Fibroblast of skin of left biceps (primary cell): ENCODE data around the gene HMX3.

Source experiments
- DNase-seq, 2 experiments: peaks; one replicate each; pipeline ENCODE4 v3.0.0-alpha.2; 2013; ENCODE audit warnings: low read depth in 2 of 2

HMX3 gene

GRCh38 chr10:123134343-123134914 is 1.3 kb upstream of the HMX3 start:
- DNase-seq = no peak

- no peak for DNase-seq
Measured at GRCh38 chr10:123134915-123135414, 805 bp upstream of the HMX3 start.

GRCh38 chr10:123136221-123136805 is 543 bp downstream of the HMX3 start:
- no peak for DNase-seq

DNA sequence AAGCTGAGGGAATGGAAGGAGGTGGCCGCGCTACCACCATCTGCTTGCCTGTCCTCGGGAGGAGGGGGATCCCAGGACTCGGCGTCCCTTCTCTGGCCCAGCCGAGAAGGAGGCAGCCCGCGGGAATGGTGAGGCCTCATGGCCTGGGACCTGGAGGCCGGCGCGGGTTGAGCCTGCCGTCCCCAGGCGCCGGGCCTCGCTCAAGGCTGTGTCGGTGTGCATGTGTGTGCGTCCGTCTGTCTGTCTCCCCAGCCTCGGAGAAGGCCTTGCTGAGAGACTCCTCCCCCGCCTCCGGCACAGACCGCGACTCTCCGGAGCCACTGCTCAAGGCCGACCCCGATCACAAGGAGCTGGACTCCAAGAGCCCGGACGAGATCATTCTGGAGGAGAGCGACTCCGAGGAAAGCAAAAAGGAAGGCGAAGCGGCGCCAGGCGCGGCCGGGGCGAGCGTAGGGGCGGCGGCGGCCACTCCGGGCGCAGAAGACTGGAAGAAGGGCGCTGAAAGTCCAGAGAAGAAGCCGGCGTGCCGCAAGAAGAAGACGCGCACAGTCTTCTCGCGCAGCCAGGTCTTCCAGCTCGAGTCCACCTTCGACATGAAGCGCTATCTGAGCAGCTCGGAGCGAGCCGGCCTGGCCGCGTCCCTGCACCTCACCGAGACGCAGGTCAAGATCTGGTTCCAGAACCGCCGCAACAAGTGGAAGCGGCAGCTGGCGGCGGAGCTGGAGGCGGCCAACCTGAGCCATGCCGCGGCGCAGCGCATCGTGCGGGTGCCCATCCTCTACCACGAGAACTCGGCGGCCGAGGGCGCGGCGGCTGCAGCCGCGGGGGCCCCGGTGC is 1.3 kb downstream of the HMX3 start:
- DNase-seq = no peak

DNA sequence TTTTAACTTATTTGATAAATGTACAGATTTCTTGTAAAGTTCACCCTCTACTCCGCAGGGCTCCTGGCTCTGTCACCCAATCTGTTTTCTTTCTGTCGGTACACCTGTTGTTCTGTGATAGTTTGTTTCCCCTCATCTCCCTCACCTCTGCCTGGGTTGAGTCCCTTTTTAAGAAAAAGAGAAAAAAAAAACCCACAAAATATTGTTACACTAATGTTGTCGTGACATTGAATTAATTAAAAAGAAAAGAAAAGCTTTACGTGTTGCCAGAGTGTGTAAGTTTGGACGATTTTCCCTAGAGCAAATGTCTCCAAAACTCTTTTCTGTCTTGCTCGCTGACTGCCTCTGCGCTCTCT is 3.4 kb downstream of the HMX3 start:
- no peak for DNase-seq

GRCh38 chr10:123139521-123140163 is 3.9 kb downstream of the HMX3 start:
- no peak for DNase-seq

DNA sequence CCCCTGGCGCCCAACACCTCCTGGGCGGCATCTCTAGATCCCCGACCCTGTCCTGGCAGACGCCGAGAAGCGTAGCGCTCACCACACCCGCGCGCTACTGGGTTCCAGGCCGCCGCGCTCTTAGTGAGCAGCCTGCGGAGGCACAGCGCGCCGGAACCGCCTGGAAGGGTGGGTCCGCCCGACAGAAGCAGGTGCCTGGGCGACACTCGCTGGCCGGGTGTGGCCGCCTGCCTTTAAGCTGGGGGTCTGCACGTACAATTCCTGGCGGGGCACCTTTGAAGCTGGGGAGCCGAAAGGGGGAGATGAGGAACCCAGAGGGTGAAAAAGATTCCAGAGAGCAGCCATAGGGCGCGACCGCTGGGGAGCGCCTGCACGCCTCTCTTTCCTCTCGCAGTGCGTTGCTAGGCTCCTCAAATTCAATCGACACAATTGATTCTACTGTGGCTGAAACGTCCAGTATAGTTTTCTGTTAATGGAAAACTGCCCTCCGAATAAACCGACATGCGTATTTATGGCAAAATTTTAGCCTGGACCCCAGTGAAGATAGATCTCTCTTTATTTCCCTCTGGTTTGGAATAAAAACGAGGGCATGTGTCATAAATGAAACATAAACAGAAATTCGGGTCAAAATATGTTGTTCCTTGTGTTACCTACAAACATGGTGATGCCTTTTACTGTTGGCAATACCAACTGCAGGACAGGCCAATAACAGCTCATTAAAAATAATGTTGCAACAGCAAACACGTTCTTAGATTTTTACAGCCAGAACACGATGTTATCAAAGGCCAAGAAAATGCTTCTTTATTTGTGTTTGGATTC is 4.6 kb downstream of the HMX3 start:
- no peak for DNase-seq

GRCh38 chr10:123140983-123141390 is 5.2 kb downstream of the HMX3 start:
- DNase-seq = no peak

DNA sequence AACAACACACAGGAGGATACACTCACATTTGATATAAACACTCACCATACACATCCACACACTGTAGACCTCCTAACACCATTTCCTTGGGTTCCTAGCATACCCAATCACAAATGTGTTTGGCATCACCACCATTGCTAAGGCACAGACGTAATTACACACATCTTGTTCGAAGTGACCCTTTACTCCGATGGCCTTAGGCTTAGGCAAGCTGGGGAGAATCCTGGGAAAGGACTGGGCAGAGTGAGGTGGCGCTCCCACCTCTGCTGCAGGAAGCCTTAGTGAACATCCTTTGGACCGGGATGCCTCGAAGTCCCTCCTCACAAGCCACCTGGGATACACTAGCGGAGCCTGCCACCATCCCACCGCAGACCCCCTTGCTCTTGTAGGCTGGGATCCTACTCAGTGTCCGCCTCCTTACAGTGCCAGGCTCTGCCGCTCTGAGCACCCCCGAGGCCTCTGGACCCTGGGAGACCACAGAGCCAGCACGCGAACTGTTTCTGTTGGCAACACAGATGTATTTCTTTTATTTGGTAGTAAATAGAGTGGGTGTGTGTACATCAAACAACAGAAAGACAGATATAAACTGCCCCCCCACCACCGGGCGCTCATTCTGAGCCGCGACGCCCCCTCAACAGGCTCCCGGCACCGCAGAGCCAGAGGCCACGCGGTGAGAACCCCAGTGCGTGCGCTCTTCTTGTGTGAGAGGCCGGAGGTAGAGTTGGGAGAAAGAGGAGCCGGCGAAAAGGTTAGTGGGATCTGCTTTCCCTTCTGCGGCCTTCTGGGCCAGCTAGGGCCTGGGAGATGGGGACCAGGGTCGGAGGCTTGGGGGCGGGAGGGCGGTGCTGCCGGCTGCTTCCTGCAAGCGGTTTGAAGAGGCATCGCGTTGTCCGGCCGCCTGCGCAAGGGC is 6.3 kb downstream of the HMX3 start:
- no peak for DNase-seq

DNA sequence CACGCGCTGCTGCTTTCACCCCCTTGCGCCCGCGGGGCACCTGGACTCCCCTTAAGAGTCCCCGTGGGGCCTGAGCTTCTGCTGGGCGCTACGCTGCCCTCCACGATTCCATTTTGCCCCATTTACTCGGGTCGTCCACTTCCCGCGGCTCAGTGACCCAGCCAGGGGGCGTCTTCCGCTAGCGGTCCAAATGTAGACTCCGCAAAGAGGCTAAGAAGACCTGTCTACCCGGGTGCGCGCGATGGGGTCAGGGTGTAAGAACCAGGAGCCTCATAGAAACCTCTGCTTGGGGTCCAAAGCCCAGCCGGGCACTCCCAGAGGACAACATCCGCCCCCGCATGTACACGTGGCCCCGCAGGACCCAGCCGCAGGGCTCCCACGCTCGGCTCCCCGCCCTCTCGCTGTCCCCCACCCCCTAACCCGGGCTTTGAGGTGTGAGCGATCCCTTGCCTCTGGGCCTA is 7.0 kb downstream of the HMX3 start:
- no peak for DNase-seq

GRCh38 chr10:123143162-123143824 is 7.5 kb downstream of the HMX3 start:
- no peak for DNase-seq

DNA sequence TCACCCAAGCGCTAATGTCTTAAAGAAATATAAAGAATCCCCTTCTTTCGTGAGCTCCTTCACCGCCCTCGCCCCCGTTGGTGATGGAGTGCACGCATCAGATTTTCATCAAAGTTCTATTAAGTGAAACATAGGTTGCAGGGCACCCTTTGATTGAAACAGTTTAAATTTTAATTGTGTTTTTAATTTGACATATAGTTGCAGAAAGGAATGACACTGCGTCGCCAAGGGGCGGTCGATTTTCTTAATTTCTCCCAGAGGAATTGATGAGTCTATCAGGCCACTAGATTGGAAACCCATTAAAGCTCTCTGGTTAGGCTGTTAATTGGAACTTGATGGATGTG is 8.0 kb downstream of the HMX3 start:
- DNase-seq = no peak

DNA sequence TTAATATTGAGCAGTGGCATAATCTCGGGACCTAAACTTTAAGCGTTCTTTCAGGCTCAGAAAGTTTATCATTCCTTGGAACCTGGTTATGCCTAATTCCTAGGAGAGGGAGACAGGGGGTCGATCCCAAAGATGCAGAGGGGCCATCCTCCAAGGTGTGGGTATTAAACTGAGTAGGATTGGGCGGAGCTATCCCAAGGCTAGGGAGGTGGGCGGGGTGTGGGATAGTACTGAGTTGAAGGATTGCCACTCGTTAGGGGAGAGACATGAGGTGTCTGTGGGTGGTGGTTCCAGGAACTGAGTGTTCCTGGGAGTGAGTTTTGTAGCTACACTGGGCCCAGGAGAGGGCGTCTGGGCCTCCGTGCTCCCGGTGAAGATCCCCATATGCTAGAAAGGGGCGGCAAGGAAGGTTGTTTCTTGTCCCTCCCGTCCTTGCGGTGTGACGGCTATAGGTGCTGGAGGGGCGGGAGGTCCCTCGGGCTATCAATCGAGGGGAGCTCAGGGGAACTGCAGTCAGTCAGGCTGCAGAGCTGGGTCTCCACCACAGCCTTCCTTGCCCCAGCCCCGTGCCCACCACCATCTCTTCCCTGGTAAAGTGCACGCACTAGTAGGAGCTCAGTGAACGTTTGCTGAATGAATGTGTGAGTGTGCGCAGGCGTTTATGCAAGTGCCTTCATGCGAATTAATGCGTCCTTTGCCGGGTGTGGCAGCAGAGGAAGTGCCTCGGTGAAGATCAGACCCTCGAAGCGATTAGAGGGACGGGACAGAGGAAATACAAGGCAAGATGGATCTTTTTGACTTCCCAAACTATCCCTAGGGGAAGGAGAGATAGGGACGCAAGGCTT is 9.1 kb downstream of the HMX3 start:
- no peak for DNase-seq

- DNase-seq = no peak
Measured at GRCh38 chr10:123145542-123146012, 9.8 kb downstream of the HMX3 start.

DNA sequence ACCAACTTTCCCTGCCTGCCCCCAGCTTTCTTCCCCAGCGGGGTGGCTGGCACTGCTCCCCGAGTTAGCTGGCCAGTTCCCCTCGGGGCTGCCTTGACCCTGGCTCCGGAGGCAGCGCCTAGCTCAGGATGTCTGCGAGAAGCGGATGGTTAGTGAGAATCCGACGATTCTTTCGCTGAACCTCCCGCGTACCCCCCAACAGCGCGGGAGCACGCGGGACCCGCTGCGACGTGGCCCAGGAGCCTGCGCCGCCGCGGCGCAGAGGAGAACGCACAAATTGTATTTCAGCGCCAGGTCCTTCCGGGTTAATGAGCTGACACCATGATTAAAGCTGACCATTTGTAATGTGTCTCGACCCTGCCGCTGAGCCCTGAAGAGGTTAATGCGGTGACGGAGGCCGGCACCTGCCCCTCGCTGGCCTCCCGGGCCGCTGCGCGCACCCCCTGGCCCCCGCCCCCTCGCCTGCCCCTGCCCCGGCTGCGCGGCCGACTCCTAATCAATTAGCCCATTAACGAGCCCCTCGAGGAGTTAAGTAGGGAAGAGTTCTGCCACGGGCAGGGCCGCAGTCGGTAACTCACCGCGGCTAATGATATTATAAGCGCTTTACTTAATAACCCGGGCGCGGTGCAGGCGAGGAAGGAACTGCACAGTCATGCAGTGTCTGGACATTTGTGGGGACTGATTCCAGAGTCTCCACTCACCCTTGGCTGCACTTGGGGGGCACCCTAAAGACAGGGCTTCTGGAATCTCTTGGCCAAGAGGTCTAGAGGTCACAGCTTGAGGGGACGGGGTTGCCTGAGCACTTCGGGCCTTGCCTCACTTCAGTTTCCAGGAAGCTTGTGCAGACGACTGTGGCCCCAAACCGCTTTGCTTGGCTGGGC is 10.5 kb downstream of the HMX3 start:
- no peak for DNase-seq

- DNase-seq = no peak
Measured at GRCh38 chr10:123146894-123147634, 11.3 kb downstream of the HMX3 start.
